ACC112 (cell line): Measurements from ENCODE around the gene PNMA8C.
"Not testable (repeated sequence)": the region's sequence is repeated elsewhere in the genome, so short reads cannot be mapped to it uniquely, and the experiment has no call there.

ENCODE experiments used
- H2AFZ ChIP-seq: fragments of 200-600 bp; sonication (generic); one replicate; pipeline ENCODE4 v1.6.0; 2017; ENCODE audit warnings: antibody characterized with exemption, low read length; ENCODE audit not compliant: unreplicated experiment
- H3K27ac ChIP-seq: fragments of 200-600 bp; sonication (generic); 2 replicates; pipeline ENCODE4 v1.5.1; 2014; ENCODE audit warnings: low read depth, mild to moderate bottlenecking, antibody characterized with exemption, low read length, moderate library complexity
- H3K27me3 ChIP-seq: fragments of 200-600 bp; sonication (generic); 2 replicates; pipeline ENCODE4 v1.6.1; 2014; ENCODE audit warnings: mild to moderate bottlenecking, antibody characterized with exemption, low read length, moderate library complexity, mixed read lengths; ENCODE audit not compliant: insufficient read depth
- H3K36me3 ChIP-seq: fragments of 200-600 bp; sonication (generic); 2 replicates; pipeline ENCODE4 v1.6.1; 2016; ENCODE audit warnings: mild to moderate bottlenecking, antibody characterized with exemption, low read length, moderate library complexity, mixed read lengths; ENCODE audit not compliant: insufficient read depth
- H3K4me1 ChIP-seq: fragments of 200-600 bp; sonication (generic); one replicate; pipeline ENCODE4 v1.6.1; 2016; ENCODE audit warnings: low read length, mixed read lengths; ENCODE audit not compliant: insufficient read depth, unreplicated experiment, control insufficient read depth
- H3K4me3 ChIP-seq: fragments of 200-600 bp; sonication (generic); 2 replicates; pipeline ENCODE4 v1.5.1; 2014; ENCODE audit warnings: mild to moderate bottlenecking, low read depth, low read length
- H3K79me2 ChIP-seq: fragments of 200-600 bp; sonication (generic); one replicate; pipeline ENCODE4 v1.6.0; 2016; ENCODE audit warnings: low read length; ENCODE audit not compliant: control insufficient read depth, unreplicated experiment, insufficient read depth

The PNMA8C gene

GRCh38 chr19:46402725-46403124 is 26.0 kb downstream of the PNMA8C start:
- H3K27me3 ChIP-seq, result no peaks in the 10 kb centered on the region
- H3K36me3 ChIP-seq, result no peaks in the 10 kb centered on the region
- no peak overlapping the region for H2AFZ ChIP-seq
- H3K79me2 ChIP-seq, result no peaks in the 10 kb centered on the region
- H3K4me1 ChIP-seq, result no peaks in the 10 kb centered on the region
- no peak overlapping the region for H3K27ac ChIP-seq
- no peak overlapping the region for H3K4me3 ChIP-seq

DNA sequence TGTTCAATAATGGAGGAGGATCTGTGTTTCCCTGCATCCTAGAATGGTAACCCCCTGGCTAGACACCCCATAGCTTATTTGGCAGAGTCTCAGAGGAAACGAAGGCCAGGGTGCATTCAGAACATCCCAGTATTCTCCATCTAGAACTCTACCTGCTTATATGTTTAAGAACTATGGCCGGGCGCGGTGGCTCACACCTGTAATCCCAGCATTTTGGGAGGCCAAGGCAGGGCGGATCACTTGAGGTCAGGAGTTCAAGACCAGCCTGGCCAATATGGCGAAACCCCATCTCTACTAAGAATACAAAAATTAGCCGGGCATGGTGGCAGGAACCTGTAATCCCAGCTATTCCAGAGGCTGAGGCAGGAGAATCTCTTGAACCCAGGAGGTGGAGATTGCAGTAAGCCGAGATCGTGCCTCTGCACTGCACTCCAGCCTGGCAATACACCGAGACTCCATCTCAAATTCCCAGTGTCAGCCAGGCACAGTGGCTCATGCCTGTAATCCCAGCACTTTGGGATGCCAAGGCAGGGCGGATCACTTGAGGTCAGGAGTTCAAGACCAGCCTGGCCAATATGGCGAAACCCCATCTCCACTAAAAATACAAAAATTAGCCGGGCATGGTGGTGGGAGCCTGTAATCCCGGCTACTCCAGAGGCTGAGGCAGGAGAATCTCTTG is 30.8 kb downstream of the PNMA8C start:
- H3K36me3 ChIP-seq, H3K4me3 ChIP-seq, H3K27ac ChIP-seq, H2AFZ ChIP-seq, H3K4me1 ChIP-seq, H3K27me3 ChIP-seq, H3K79me2 ChIP-seq: not testable (repeated sequence)

GRCh38 chr19:46394402-46394797 is 34.3 kb downstream of the PNMA8C start:
- no peak overlapping the region for H3K4me3 ChIP-seq
- H3K27me3 ChIP-seq, result no peaks in the 10 kb centered on the region
- no peak overlapping the region for H3K27ac ChIP-seq
- H2AFZ ChIP-seq, result no peak overlapping the region
- no peaks in the 10 kb centered on the region for H3K79me2 ChIP-seq
- no peaks in the 10 kb centered on the region for H3K4me1 ChIP-seq
- H3K36me3 ChIP-seq, result peaks cover 4% of the 10 kb centered on the region; the same call in 1 of the 2 replicates

- Histone ChIP-seq H3K36me3 (peaks cover 9% of the 10 kb centered on the region), H3K79me2 (no peaks in the 10 kb centered on the region), H2AFZ (no peak overlapping the region), H3K4me1 (no peaks in the 10 kb centered on the region), H3K4me3 (no peak overlapping the region), H3K27me3 (no peaks in the 10 kb centered on the region), H3K27ac (no peak overlapping the region)
Observed at GRCh38 chr19:46393456-46394401, 35.0 kb downstream of the PNMA8C start.

DNA sequence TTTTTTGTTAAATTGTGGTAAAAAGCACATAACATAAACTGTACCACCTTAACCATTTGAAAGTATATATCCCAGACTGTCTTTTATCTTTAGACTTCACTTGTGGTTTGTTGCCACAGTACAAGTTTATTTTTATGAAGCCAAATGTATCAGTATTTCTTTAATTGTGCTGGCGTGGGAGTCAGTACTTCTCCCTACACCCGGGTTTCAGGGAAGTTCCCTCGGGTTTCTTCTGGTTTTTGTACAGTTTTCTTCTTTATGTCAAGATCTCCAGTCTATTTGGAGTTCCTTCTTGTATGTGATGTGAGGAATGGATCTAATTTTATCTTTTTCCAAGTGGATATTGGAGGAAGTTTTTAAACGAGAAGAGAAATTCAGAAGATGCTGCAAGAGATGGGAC is 35.9 kb downstream of the PNMA8C start:
- peaks cover 15% of the 10 kb centered on the region for H3K36me3 ChIP-seq
- H3K79me2 ChIP-seq, result no peaks in the 10 kb centered on the region
- peak overlapping the region; percentile 12; the same call in 1 of the 2 replicates for H3K27ac ChIP-seq
- H3K27me3 ChIP-seq, result no peaks in the 10 kb centered on the region
- H3K4me3 ChIP-seq, result no peak overlapping the region
- H3K4me1 ChIP-seq, result no peaks in the 10 kb centered on the region
- H2AFZ ChIP-seq, result no peak overlapping the region

- peaks cover 15% of the 10 kb centered on the region for H3K36me3 ChIP-seq
- no peaks in the 10 kb centered on the region for H3K27me3 ChIP-seq
- H3K4me3 ChIP-seq, result no peak overlapping the region
- H3K27ac ChIP-seq, result no peak overlapping the region
- H3K79me2 ChIP-seq, result no peaks in the 10 kb centered on the region
- H3K4me1 ChIP-seq, result no peaks in the 10 kb centered on the region
- H2AFZ ChIP-seq, result no peak overlapping the region
Observed at GRCh38 chr19:46392252-46392801, 36.4 kb downstream of the PNMA8C start.

- Histone ChIP-seq H3K36me3 (peaks cover 19% of the 10 kb centered on the region), H3K27ac (no peak overlapping the region), H3K4me1 (no peaks in the 10 kb centered on the region), H3K4me3 (no peak overlapping the region), H3K79me2 (no peaks in the 10 kb centered on the region), H3K27me3 (no peaks in the 10 kb centered on the region), H2AFZ (no peak overlapping the region)
Observed at GRCh38 chr19:46391296-46392251, 37.2 kb downstream of the PNMA8C start.

- Histone ChIP-seq H3K79me2 (no peaks in the 10 kb centered on the region), H3K36me3 (peaks cover 19% of the 10 kb centered on the region), H3K27me3 (no peaks in the 10 kb centered on the region), H3K4me3 (no peak overlapping the region), H2AFZ (no peak overlapping the region), H3K27ac (no peak overlapping the region), H3K4me1 (no peaks in the 10 kb centered on the region)
Observed at GRCh38 chr19:46390866-46391265, 37.9 kb downstream of the PNMA8C start.

DNA sequence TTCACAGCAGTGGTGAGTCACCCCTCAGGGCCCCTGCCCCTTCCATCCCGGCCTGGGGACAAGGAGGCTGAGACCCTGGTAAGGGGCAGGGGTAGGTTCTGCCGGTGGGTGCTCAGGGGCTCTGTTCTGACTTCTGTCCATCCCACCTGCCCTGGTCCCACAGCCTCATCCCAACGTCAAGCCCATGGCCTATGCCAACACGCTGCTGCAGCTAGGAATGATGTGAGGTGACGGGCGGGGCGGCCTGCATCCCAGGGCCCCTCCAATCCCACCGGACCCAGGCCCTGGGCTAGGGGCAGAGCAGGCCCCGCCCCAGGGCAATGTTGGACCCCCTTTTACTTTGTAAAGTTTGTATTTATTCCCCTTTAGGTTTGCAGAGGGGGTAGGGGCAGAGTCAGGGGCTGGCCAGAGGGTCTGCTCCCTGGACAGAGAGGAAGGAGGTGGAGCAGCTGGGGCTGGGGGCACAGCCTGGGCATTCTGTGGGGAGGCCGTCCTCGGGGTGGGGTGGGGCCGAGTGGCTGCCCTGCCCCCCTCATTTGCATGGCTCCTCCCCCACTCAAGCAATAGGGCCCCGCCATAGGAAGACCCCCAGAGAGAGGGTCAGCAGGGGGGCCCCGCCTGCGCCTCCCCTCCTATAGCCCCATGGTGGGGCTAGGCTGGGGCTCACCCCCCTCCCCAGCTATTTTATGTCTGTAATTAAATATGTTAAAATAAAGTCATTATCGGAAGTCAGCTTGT is 38.4 kb downstream of the PNMA8C start:
- Histone ChIP-seq H3K27me3 (no peaks in the 10 kb centered on the region), H3K4me3 (no peak overlapping the region), H3K27ac (no peak overlapping the region), H3K79me2 (no peaks in the 10 kb centered on the region), H3K4me1 (no peaks in the 10 kb centered on the region), H3K36me3 (peaks cover 19% of the 10 kb centered on the region), H2AFZ (no peak overlapping the region)
